WTC11 (cell line): ENCODE measurements around the gene MRPL10. TPM values are rescaled to one million over a fixed set of nuclear protein-coding genes. Genes with fewer than 3 reads are reported as not detected.
A peak's percentile ranks its signal among the peaks of the same experiment; 100 is the strongest.

Experiments used
- ATAC-seq: fragments of 200-7000 bp; cut with Tn5 transposase; 2 replicates; pipeline ENCODE4 v1.10.0; 2021; ENCODE audit warnings: mild to moderate bottlenecking, moderate library complexity
- CTCF ChIA-PET: fragments of 300-600 bp; sonication (Branson Sonifier 250); formaldehyde crosslinking; loops from one replicate; lab custom pipeline; 2021; ENCODE audit warnings: antibody characterized with exemption; lab: Charles Lee
- POLR2A ChIA-PET: fragments of 350-600 bp; sonication (Branson Sonifier 250); formaldehyde crosslinking; loops from one replicate; lab custom pipeline; 2021; ENCODE audit warnings: antibody characterized with exemption; lab: Charles Lee
- DNase-seq: peaks from one replicate; pipeline ENCODE4 v3.0.0; 2021; ENCODE audit warnings: low spot score
- H3K27ac Mint-ChIP-seq: 2 replicates; pipeline ENCODE4 v1.8.0; 2021; ENCODE audit warnings: mixed read lengths
- H3K27me3 Mint-ChIP-seq: 2 replicates; pipeline ENCODE4 v1.8.0; 2021; ENCODE audit warnings: low read depth, mild to moderate bottlenecking, moderate library complexity, mixed read lengths
- H3K36me3 Mint-ChIP-seq: 2 replicates; pipeline ENCODE4 v1.8.0; 2021; ENCODE audit warnings: mixed read lengths
- H3K4me1 Mint-ChIP-seq: 2 replicates; pipeline ENCODE4 v1.8.0; 2022; ENCODE audit warnings: mixed read lengths
- H3K4me3 Mint-ChIP-seq: 2 replicates; pipeline ENCODE4 v1.8.0; 2021; ENCODE audit warnings: mild to moderate bottlenecking, moderate library complexity, mixed read lengths
- H3K9me3 Mint-ChIP-seq: 2 replicates; pipeline ENCODE4 v1.8.0; 2021; ENCODE audit warnings: mixed read lengths
- JUN ChIP-seq: sonication (generic); formaldehyde crosslinking; IDR thresholded peaks from 2 replicates; pipeline ENCODE4 v1.8.0; 2023; ENCODE audit warnings: mild to moderate bottlenecking, missing genetic modification reagents
- NR2C2 ChIP-seq: sonication (generic); formaldehyde crosslinking; IDR thresholded peaks from 2 replicates; pipeline ENCODE4 v1.8.0; 2022; ENCODE audit warnings: mild to moderate bottlenecking, missing genetic modification reagents
- TP53 ChIP-seq: sonication (generic); formaldehyde crosslinking; IDR thresholded peaks from 2 replicates; pipeline ENCODE4 v1.8.1; 2023; ENCODE audit warnings: mild to moderate bottlenecking, missing genetic modification reagents
- total RNA-seq: library from RNA; stranded (reverse); gene quantifications from 3 replicates; pipeline ENCODE4 v1.2.3, GENCODE V29; 2021
- TF ChIP-seq, protein P1 (sequence below): sonication (generic); formaldehyde crosslinking; conservative IDR thresholded peaks from 2 replicates; pipeline ENCODE4 v1.8.1; 2023; ENCODE audit warnings: mild to moderate bottlenecking, low read depth, missing genetic modification reagents, moderate library complexity
- TF ChIP-seq, protein P2 (sequence below): sonication (generic); formaldehyde crosslinking; IDR thresholded peaks from 2 replicates; pipeline ENCODE4 v1.8.0; 2022; ENCODE audit warnings: mild to moderate bottlenecking, missing genetic modification reagents
- TF ChIP-seq, protein P3 (sequence below): sonication (generic); formaldehyde crosslinking; IDR thresholded peaks from 2 replicates; pipeline ENCODE4 v1.8.0; 2022; ENCODE audit warnings: mild to moderate bottlenecking, missing genetic modification reagents
- TF ChIP-seq, protein P4 (sequence below): fragments of 250-450 bp; sonication (Bioruptor Pico); IDR thresholded peaks from 2 replicates; pipeline ENCODE4 v1.9.0; 2021; ENCODE audit warnings: moderate library complexity, mild to moderate bottlenecking, inconsistent platforms, borderline replicate concordance
- TF ChIP-seq, protein P5 (sequence below): sonication (generic); formaldehyde crosslinking; conservative IDR thresholded peaks from 2 replicates; pipeline ENCODE4 v1.8.1; 2022; ENCODE audit warnings: mild to moderate bottlenecking, missing genetic modification reagents
- TF ChIP-seq, protein P6 (sequence below): fragments of 250-450 bp; sonication (Bioruptor Pico); IDR thresholded peaks from 2 replicates; pipeline ENCODE4 v1.9.0; 2021; ENCODE audit warnings: mild to moderate bottlenecking
- TF ChIP-seq, protein P7 (sequence below): sonication (generic); formaldehyde crosslinking; IDR thresholded peaks from 2 replicates; pipeline ENCODE4 v1.8.1; 2023; ENCODE audit warnings: mild to moderate bottlenecking, missing genetic modification reagents, moderate library complexity
- TF ChIP-seq, protein P8 (sequence below): fragments of 250-450 bp; sonication (Bioruptor Pico); IDR thresholded peaks from 2 replicates; pipeline ENCODE4 v1.9.0; 2021; ENCODE audit warnings: mild to moderate bottlenecking
- TF ChIP-seq, protein P9 (sequence below): sonication (generic); formaldehyde crosslinking; IDR thresholded peaks from 2 replicates; pipeline ENCODE4 v1.8.0; 2022; ENCODE audit warnings: mild to moderate bottlenecking, missing genetic modification reagents

MRPL10 gene
- total RNA-seq, 1 experiment from 2014 or later: 80.1 TPM

DNA sequence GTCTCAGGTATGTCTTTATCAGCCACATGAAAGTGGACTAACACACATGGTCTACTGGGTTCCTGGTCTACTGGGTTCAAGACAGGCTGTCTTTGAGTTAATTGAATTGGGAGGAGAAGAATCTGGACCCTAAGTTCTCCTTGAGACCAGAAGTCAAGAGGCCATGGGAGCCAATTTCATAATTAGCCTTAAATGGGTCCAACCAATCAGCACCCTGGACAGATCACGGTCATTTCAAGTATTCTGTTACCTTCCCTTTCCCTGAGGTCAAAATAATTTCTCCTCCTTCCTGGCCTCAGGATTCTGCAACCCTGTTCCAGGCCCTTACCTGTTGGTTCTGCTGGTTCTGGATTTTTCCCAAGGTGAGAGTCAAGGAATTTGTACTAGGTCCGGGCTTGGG, 33.5 kb downstream of the MRPL10 start:
- H3K36me3 Mint-ChIP-seq: no peaks in the 10 kb centered on the region
- no peaks in the 10 kb centered on the region for H3K4me1 Mint-ChIP-seq
- no peak overlapping the region for H3K4me3 Mint-ChIP-seq
- CTCF ChIA-PET: interaction anchor here (0.7 to 1.2 kb wide), 2 partner anchors 34 to 155 kb away, joined by 3 to 5 read pairs; partner anchors contain the start of genes LRRC46 and MRPL10
- no peak overlapping the region for H3K27ac Mint-ChIP-seq
- peaks cover 25% of the 10 kb centered on the region for H3K27me3 Mint-ChIP-seq
- DNase-seq: peak; percentile 12
- TF ChIP-seq JUN (CRISPR knock-in tag): no peak
- no peak for TF ChIP-seq NR2C2 (CRISPR knock-in tag)
- TF ChIP-seq, all 79 proteins: peak for 0
- POLR2A ChIA-PET: no interaction called here
- H3K9me3 Mint-ChIP-seq: no peaks in the 10 kb centered on the region
- no peak for ATAC-seq

DNA sequence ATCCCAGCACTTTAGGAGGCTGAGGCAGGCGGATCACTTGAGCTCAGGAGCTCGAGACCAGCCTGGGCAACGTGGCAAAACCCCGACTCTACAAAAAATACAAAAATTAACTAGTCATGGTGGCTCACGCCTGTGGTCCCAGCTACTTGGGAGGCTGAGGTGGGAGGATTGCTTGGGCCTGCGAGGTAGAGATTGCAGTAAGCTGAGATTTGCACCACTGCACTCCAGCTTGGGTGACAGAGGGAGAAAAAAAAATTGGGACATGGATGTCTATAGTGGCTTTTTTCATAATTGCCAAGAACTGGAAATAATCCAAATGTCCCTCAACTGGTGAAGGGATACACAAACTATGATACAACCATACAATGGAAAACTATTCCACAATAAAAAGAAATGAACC, 38.4 kb downstream of the MRPL10 start:
- DNase-seq: no peak

More for the DNA sequence above, 38.4 kb downstream of the MRPL10 start:
- no peaks in the 10 kb centered on the region for H3K36me3 Mint-ChIP-seq
- peaks cover 72% of the 10 kb centered on the region for H3K27me3 Mint-ChIP-seq
- H3K27ac Mint-ChIP-seq: no peak overlapping the region
- H3K9me3 Mint-ChIP-seq: no peaks in the 10 kb centered on the region
- no peak for ATAC-seq
- ChIA-PET POLR2A (no interaction called here), CTCF (interaction anchor here (1.3 kb wide), 1 partner anchor 17 kb away, joined by 4 read pairs; no protein-coding TSS in a partner anchor)
- no peak overlapping the region for H3K4me3 Mint-ChIP-seq
- peaks cover 7% of the 10 kb centered on the region; the same call in 1 of the 2 replicates for H3K4me1 Mint-ChIP-seq
- TF ChIP-seq, protein P1, sequence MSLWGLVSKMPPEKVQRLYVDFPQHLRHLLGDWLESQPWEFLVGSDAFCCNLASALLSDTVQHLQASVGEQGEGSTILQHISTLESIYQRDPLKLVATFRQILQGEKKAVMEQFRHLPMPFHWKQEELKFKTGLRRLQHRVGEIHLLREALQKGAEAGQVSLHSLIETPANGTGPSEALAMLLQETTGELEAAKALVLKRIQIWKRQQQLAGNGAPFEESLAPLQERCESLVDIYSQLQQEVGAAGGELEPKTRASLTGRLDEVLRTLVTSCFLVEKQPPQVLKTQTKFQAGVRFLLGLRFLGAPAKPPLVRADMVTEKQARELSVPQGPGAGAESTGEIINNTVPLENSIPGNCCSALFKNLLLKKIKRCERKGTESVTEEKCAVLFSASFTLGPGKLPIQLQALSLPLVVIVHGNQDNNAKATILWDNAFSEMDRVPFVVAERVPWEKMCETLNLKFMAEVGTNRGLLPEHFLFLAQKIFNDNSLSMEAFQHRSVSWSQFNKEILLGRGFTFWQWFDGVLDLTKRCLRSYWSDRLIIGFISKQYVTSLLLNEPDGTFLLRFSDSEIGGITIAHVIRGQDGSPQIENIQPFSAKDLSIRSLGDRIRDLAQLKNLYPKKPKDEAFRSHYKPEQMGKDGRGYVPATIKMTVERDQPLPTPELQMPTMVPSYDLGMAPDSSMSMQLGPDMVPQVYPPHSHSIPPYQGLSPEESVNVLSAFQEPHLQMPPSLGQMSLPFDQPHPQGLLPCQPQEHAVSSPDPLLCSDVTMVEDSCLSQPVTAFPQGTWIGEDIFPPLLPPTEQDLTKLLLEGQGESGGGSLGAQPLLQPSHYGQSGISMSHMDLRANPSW: no peak
- TF ChIP-seq, protein P2, sequence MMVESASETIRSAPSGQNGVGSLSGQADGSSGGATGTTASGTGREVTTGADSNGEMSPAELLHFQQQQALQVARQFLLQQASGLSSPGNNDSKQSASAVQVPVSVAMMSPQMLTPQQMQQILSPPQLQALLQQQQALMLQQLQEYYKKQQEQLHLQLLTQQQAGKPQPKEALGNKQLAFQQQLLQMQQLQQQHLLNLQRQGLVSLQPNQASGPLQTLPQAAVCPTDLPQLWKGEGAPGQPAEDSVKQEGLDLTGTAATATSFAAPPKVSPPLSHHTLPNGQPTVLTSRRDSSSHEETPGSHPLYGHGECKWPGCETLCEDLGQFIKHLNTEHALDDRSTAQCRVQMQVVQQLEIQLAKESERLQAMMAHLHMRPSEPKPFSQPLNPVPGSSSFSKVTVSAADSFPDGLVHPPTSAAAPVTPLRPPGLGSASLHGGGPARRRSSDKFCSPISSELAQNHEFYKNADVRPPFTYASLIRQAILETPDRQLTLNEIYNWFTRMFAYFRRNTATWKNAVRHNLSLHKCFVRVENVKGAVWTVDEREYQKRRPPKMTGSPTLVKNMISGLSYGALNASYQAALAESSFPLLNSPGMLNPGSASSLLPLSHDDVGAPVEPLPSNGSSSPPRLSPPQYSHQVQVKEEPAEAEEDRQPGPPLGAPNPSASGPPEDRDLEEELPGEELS: no peak
- TF ChIP-seq, protein P3, sequence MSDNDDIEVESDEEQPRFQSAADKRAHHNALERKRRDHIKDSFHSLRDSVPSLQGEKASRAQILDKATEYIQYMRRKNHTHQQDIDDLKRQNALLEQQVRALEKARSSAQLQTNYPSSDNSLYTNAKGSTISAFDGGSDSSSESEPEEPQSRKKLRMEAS (CRISPR knock-in tag): no peak
- TF ChIP-seq TP53: no peak
- TF ChIP-seq, protein P4, sequence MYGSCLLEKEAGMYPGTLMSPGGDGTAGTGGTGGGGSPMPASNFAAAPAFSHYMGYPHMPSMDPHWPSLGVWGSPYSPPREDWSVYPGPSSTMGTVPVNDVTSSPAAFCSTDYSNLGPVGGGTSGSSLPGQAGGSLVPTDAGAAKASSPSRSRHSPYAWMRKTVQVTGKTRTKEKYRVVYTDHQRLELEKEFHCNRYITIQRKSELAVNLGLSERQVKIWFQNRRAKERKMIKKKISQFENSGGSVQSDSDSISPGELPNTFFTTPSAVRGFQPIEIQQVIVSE: no peak
- TF ChIP-seq, protein P5, sequence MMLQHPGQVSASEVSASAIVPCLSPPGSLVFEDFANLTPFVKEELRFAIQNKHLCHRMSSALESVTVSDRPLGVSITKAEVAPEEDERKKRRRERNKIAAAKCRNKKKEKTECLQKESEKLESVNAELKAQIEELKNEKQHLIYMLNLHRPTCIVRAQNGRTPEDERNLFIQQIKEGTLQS (CRISPR knock-in tag): no peak
- TF ChIP-seq, protein P6, sequence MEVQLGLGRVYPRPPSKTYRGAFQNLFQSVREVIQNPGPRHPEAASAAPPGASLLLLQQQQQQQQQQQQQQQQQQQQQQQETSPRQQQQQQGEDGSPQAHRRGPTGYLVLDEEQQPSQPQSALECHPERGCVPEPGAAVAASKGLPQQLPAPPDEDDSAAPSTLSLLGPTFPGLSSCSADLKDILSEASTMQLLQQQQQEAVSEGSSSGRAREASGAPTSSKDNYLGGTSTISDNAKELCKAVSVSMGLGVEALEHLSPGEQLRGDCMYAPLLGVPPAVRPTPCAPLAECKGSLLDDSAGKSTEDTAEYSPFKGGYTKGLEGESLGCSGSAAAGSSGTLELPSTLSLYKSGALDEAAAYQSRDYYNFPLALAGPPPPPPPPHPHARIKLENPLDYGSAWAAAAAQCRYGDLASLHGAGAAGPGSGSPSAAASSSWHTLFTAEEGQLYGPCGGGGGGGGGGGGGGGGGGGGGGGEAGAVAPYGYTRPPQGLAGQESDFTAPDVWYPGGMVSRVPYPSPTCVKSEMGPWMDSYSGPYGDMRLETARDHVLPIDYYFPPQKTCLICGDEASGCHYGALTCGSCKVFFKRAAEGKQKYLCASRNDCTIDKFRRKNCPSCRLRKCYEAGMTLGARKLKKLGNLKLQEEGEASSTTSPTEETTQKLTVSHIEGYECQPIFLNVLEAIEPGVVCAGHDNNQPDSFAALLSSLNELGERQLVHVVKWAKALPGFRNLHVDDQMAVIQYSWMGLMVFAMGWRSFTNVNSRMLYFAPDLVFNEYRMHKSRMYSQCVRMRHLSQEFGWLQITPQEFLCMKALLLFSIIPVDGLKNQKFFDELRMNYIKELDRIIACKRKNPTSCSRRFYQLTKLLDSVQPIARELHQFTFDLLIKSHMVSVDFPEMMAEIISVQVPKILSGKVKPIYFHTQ: no peak
- TF ChIP-seq, protein P7, sequence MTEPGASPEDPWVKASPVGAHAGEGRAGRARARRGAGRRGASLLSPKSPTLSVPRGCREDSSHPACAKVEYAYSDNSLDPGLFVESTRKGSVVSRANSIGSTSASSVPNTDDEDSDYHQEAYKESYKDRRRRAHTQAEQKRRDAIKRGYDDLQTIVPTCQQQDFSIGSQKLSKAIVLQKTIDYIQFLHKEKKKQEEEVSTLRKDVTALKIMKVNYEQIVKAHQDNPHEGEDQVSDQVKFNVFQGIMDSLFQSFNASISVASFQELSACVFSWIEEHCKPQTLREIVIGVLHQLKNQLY (CRISPR knock-in tag): no peak
- TF ChIP-seq, protein P8, sequence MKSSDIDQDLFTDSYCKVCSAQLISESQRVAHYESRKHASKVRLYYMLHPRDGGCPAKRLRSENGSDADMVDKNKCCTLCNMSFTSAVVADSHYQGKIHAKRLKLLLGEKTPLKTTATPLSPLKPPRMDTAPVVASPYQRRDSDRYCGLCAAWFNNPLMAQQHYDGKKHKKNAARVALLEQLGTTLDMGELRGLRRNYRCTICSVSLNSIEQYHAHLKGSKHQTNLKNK (CRISPR knock-in tag): no peak
- TF ChIP-seq, protein P9, sequence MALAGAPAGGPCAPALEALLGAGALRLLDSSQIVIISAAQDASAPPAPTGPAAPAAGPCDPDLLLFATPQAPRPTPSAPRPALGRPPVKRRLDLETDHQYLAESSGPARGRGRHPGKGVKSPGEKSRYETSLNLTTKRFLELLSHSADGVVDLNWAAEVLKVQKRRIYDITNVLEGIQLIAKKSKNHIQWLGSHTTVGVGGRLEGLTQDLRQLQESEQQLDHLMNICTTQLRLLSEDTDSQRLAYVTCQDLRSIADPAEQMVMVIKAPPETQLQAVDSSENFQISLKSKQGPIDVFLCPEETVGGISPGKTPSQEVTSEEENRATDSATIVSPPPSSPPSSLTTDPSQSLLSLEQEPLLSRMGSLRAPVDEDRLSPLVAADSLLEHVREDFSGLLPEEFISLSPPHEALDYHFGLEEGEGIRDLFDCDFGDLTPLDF (CRISPR knock-in tag): no peak
